ENCODE data around the gene CACNB2.
"Not testable (repeated sequence)": the region's sequence is repeated elsewhere in the genome, so short reads cannot be mapped to it uniquely, and the experiment has no call there.

Gene CACNB2

GRCh38 chr10:18549105-18549504, 408.9 kb downstream of the CACNB2 start:
- in situ Hi-C loops (cut with HindIII; ENCODE audit: low sequenced_read_pairs): no loop called here

GRCh38 chr10:18551473-18551872, 411.2 kb downstream of the CACNB2 start:
- in situ Hi-C loops (cut with HindIII; ENCODE audit: low sequenced_read_pairs): no loop called here

GRCh38 chr10:18554479-18554878, 414.3 kb downstream of the CACNB2 start:
- in situ Hi-C loops (cut with HindIII; ENCODE audit: low sequenced_read_pairs): no loop called here

GRCh38 chr10:18556522-18557147, 416.4 kb downstream of the CACNB2 start:
- in situ Hi-C loops (cut with HindIII; ENCODE audit: low sequenced_read_pairs): no loop called here

- in situ Hi-C loops (cut with HindIII; ENCODE audit: low sequenced_read_pairs): no loop called here
Observed at GRCh38 chr10:18557960-18558359, 417.7 kb downstream of the CACNB2 start.

GRCh38 chr10:18561861-18562551, 421.8 kb downstream of the CACNB2 start:
- in situ Hi-C loops (cut with HindIII; ENCODE audit: low sequenced_read_pairs): no loop called here

GRCh38 chr10:18563003-18563726, 422.9 kb downstream of the CACNB2 start:
- in situ Hi-C loops (cut with HindIII; ENCODE audit: low sequenced_read_pairs): no loop called here

- in situ Hi-C loops (cut with HindIII; ENCODE audit: low sequenced_read_pairs): no loop called here
Observed at GRCh38 chr10:18565006-18565405, 424.8 kb downstream of the CACNB2 start.

GRCh38 chr10:18566177-18566576, 426.0 kb downstream of the CACNB2 start:
- in situ Hi-C loops (cut with HindIII; ENCODE audit: low sequenced_read_pairs): no loop called here

- in situ Hi-C loops (cut with HindIII; ENCODE audit: low sequenced_read_pairs): no loop called here
Observed at GRCh38 chr10:18567343-18567856, 427.2 kb downstream of the CACNB2 start.

GRCh38 chr10:18570386-18570785, 430.2 kb downstream of the CACNB2 start:
- in situ Hi-C loops (cut with HindIII; ENCODE audit: low sequenced_read_pairs): not testable (repeated sequence)

- in situ Hi-C loops (cut with HindIII; ENCODE audit: low sequenced_read_pairs): no loop called here
Observed at GRCh38 chr10:18571076-18571475, 430.9 kb downstream of the CACNB2 start.

- in situ Hi-C loops (cut with HindIII; ENCODE audit: low sequenced_read_pairs): no loop called here
Observed at GRCh38 chr10:18571780-18572179, 431.6 kb downstream of the CACNB2 start.

GRCh38 chr10:18572959-18573561, 432.8 kb downstream of the CACNB2 start:
- in situ Hi-C loops (cut with HindIII; ENCODE audit: low sequenced_read_pairs): no loop called here

- in situ Hi-C loops (cut with HindIII; ENCODE audit: low sequenced_read_pairs): no loop called here
Observed at GRCh38 chr10:18576586-18576985, 436.4 kb downstream of the CACNB2 start.

- in situ Hi-C loops (cut with HindIII; ENCODE audit: low sequenced_read_pairs): no loop called here
Observed at GRCh38 chr10:18577823-18578685, 437.8 kb downstream of the CACNB2 start.

- in situ Hi-C loops (cut with HindIII; ENCODE audit: low sequenced_read_pairs): no loop called here
Observed at GRCh38 chr10:18582803-18583202, 442.6 kb downstream of the CACNB2 start.

- in situ Hi-C loops (cut with HindIII; ENCODE audit: low sequenced_read_pairs): no loop called here
Observed at GRCh38 chr10:18583575-18584270, 443.5 kb downstream of the CACNB2 start.

- in situ Hi-C loops (cut with HindIII; ENCODE audit: low sequenced_read_pairs): not testable (repeated sequence)
Observed at GRCh38 chr10:18586637-18587036, 446.4 kb downstream of the CACNB2 start.

GRCh38 chr10:18591141-18591540, 450.9 kb downstream of the CACNB2 start:
- in situ Hi-C loops (cut with HindIII; ENCODE audit: low sequenced_read_pairs): not testable (repeated sequence)

Data from endothelial cell of hepatic sinusoid (primary cell).